Jurkat, Clone E6-1 (cell line): ENCODE results near the gene NOS1AP.
A peak's percentile ranks its signal among the peaks of the same experiment; 100 is the strongest.
"Not testable (repeated sequence)": the region's sequence is repeated elsewhere in the genome, so short reads cannot be mapped to it uniquely, and the experiment has no call there.

Experiments
- DNase-seq: peaks from one replicate; pipeline ENCODE4 v3.0.0-alpha.2; 2011; ENCODE audit warnings: low read depth, low spot score
- H3K4me3 ChIP-seq: 2 replicates; pipeline ENCODE4 v1.5.1; 2011; ENCODE audit warnings: mild to moderate bottlenecking, low read length, control low read depth, moderate library complexity

The NOS1AP gene

DNA sequence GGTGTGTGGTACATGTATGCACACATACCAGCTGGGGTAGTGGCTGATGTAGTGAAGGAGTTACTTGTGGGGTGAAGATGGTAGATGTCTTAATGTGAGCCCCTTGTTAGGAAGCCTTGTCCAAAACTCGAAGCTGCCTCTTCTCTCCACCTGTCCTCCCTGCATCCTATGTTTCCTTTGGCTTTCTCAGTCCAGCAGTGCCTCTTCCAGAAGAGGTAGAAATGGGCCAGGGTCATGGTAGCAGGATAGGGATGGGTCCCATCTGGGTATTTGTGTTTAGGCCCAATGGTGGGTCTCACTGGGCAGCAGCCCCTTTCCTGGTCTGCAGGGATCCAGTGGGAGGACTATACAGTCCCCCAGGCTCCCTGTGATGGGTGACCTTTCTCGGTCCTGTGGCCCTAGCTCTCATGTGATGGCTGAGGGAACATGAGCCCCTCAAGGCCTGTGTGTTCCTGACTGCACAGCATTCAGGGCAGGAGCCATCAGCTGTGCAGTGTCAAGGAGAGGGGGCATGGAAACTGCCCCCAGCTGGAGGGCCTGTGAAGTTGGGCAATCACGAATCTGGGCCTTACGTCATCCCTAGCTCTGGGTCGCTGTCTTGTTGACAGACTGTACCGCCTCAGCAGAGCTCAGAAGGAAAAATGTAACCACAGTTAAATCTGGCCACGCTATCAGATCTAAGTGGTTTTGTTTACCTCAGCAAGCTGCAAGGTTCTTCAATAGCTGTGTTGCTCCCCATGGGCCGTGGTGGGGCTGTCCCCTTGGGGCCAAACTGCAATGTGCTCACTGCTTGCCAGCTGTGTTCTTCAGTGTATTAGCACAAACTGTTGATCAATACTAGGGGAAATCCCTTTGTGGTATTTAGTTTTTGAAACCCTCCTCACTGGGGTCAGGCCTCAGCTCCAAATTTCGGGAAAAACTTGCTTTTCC lies 82.7 kb downstream of the NOS1AP start:
- DNase-seq, result peak; percentile 17
- H3K4me3 ChIP-seq, result no peak overlapping the region

DNA sequence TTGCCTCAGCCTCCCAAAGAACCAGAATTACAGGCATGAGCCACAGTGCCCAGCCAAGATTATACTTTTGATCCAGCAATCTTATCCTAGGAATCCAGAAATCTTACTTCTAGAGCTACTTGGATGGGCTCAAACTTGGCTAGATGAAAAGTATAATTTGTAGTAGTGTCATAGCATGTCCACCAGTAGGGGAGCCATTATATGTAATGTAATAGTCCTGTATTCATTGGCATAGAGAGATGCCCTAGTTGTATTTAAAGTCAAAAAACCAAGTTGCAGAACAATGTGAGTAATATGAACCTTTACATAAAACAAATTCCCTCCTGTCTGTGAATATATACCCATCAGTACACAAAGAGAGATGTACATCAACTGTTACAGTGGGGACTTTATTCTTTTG lies 83.9 kb downstream of the NOS1AP start:
- no peak for DNase-seq
- H3K4me3 ChIP-seq, result no peak overlapping the region

DNA sequence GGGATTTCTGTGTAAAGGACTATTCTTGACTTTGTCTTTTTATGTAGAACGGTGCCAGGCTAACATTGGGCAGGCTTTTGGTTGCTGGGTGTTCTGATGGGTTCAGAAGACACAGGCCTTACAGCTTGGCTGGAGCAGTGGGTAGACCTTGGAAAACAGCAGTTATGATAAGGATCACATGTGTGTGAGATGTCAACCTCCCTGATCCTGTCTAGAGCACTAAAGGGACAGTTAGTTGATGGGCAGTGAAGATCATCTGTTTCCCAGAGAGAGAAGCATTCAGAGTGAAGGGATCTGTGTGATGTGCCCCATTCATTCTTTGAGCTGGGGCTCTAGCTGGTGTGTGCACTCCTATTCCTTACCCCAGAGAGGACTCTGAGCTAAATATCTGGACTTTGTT lies 88.0 kb downstream of the NOS1AP start:
- no peak overlapping the region for H3K4me3 ChIP-seq
- no peak for DNase-seq

DNA sequence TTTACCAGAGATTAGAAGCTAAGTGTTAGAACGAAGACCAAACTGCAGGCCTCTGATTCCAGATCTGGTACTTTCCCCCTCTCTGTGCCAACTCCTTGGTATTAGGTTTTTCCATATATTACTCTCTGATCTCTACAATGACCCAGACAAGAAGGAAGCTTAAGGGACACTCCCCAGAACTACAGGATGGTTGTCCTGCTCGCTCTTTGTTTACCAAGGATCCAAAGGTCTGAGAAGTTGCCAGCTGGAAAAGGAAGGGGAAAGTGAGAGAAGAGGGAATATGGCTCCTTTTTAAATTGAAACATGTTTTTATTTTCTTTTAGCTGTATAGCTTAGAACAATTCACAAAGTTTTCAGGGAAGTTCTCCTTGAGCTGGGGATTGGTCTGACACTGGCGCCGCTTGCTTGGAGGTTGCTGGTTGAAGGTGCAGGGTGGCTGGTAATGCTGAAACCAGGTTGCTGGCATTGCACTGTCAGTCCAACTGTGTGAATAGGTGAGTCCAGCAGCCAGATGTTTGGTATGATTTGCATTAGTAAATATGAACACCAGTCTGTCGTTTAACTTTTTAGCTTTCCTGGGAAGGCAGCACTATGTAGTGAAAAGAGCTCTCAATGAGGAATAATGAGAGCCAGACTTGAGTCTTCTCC lies 89.3 kb downstream of the NOS1AP start:
- H3K4me3 ChIP-seq, result no peak overlapping the region
- DNase-seq, result no peak

DNA sequence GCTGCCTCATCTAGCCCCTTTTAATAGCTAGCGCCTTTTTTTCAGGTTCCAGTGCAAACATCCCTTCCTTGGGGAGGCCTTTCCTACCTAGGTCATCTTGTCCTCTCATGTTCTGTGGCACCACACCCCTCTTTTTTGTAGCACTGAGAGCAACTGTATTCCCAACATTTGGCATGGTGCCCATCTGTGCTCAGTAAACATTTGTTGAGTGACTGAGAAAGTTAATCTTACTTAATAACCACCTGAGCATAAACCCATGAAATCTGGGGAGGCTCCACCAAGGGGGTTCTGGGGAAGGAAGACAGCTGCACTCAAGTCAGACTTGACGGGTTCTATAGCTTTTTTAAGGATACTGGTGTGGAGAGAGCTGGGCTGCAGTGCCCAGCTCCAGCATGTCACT lies 90.0 kb downstream of the NOS1AP start:
- H3K4me3 ChIP-seq, result no peak overlapping the region
- DNase-seq, result no peak

DNA sequence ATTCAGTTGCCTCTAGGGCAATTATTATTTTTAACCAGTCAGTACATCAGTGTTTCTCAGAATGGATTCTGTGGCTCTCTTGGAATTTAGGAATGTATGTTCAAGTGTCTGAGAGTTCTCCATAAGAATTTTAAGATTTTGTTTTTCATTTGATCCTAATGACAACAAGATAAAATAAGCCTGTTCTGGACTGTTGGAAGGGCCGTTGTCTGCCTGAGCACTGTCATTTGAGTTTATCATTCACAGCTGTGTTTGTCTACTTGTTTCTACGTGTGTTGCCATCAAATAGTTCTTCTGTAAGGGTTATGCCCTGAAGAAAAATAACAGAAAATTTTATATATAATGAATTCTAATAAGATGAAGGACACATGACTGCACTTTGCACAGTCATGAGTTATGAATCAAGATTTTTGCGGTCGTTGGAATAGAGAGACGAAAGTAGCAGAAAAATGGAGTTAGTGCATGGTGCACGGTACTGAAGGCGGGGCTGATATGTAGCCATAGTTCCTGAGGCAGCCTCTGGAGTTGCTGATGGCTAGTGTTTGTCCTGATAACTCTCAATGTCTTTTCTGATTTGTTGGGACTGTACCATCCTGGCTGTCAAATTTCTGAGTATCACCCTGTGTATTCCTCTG lies 92.5 kb downstream of the NOS1AP start:
- H3K4me3 ChIP-seq, result no peak overlapping the region
- DNase-seq, result no peak

DNA sequence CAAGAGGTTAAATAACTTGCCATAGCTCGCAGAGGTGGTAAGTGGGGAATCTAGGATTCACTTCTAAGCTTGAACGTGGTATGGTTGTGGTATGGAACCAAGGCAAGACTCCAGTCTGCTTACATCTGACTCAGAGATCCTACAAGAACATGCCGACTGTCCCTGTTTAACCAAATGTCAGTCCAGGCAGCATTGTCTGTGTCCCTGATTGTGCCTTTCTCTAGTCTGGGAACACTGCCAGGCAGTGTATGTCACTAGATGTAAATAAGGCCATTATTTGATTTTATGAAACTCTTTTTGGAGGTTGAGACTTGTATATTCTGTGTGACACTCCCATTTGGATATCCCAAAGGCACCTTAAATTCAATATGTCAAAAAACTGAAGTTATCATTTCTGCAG lies 96.0 kb downstream of the NOS1AP start:
- no peak overlapping the region for H3K4me3 ChIP-seq
- DNase-seq, result no peak

DNA sequence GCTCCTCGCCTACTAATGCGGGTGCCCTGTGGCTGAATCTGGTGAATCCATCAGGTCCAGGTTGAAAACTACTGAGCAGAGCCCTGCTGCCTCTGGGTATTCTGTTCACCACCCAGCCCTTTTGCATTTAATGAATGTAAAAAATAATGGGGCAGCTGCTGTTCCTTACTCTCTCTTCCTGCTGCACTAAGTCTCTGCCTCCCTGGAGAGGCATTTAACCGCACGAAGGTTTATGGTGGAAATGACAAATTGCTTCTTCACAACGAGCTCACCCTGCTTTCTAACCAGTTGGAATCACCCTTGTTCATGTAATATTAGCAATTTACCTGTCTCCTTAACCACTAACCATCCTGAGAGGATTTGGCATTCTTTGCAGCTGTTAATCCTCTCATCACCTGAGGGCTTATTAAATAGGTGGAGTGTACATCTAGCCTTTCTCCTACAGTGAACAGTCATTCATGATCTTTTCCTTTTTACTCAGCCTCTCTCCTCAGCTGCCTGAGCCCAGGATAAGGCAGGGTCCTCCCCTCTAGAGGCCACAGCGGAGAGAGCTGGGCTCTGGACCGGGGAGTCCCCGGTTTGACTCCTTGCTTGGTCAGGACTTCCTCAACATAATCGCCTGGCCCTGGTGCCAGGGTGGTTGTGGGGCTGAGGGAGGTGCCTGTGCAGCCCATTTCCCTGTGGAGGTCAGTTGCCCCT lies 97.6 kb downstream of the NOS1AP start:
- no peak for DNase-seq
- no peak overlapping the region for H3K4me3 ChIP-seq

DNA sequence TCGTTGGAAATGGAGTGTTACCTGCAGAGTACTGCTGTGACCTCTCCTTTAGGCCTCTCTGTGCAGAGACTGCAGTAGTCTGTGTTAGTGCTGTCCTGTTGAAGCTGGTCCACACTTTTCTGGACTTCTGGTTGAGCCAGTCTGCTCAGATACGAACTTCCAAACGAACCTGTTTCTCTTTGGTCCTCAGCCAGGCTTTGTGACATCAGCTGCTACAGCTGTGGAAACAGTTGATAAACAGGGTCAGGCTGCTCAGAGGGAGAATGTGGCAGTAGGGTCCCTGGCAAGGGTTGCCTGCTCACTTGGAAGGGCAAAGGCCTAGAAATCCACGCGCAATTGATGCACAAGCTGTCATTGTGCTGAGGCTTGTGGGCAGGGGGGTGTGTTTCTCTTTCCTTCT lies 98.8 kb downstream of the NOS1AP start:
- no peak overlapping the region for H3K4me3 ChIP-seq
- no peak for DNase-seq

DNA sequence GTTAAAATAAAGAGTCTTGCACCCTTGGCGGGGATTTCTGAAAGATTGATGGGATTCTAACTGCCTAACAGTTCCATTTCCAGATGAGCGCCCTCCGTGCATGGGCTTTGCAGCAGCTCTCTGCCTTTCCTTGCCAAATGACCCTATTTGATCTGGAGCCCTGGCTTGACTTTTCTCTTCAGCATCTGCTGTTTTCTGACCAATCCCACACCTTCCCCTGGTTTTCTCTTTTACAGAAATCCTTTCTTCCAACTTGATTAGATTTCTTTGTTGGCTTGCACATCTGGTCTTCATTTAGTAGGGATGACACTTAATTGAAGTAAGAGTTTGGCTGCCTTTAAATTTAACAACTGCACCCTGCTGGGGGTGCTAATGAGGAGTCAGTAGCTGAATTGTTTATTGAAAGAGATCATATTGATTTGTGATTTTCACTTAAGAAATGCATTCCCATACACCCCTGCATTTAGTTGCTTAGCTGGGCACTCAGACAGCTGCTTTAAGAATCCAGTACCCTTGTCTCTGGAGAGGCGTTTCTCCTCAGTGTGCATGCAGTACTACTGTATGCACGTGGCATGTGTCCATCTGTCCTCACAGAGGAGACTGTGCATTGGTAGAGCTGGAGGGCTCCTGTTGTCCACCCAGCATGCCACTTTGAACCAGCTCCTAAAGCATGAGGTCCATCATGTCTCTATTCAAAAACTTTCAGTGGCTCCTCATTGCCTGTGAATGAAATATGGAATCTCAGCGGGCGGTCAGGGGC lies 99.7 kb downstream of the NOS1AP start:
- H3K4me3 ChIP-seq, result no peak overlapping the region

DNA sequence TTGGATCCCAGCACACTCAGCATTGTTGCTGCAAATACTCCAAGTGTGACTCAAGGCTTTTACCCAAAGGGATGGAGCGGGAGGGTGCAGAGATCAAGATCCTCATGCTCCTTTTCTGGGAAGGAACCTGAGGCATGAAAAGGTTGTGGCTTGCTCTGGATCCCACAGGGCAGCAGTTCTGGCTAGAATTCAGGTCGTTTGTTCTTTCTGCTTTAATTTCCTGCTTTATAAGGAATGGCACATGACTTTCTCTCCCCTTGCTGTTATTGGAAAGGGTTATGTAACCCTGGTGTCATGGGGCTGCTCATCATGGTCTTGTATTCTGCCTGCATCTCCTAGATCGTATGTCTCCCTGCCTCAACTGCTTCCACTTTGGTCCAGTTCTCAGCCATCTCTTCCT lies 101.6 kb downstream of the NOS1AP start:
- H3K4me3 ChIP-seq, result no peak overlapping the region
- DNase-seq, result no peak

More for the DNA sequence above, 99.7 kb downstream of the NOS1AP start:
- no peak for DNase-seq

DNA sequence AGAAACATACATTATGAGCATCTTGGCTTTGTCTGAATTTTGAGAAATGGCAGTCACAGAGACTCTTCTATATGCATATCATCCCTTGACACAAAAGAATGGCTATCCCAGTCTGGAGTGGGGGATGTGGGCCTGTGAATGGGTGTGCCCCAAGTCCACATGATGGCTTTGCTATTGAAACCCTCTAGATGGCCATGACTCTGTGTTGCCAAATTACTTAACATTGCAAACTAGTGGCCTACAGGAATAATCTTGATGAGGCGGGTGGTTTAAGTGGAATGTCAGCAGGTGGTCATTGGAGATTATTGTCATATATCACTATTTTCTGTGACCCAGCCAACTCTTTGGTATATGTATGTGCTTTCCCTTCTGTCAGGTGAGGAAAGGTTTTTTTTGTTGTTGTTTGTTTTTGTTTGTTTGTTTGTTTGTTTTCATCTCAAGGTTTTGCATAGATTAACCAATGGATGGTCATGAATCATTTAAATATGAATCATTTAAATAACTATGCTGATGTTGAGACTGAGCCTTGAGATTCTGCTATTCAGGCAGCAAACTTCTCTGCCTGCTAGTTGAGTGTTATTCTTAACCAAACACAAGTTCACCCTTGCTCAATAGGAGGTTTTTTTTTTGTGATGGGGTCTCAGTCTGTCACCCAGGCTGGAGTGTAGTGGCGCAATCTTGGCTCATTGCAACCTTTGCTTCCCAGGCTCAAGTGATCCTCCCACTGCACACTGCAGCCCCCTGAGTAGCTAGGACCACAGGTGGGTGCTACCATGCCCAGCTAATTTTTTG lies 103.0 kb downstream of the NOS1AP start:
- no peak for DNase-seq
- no peak overlapping the region for H3K4me3 ChIP-seq

DNA sequence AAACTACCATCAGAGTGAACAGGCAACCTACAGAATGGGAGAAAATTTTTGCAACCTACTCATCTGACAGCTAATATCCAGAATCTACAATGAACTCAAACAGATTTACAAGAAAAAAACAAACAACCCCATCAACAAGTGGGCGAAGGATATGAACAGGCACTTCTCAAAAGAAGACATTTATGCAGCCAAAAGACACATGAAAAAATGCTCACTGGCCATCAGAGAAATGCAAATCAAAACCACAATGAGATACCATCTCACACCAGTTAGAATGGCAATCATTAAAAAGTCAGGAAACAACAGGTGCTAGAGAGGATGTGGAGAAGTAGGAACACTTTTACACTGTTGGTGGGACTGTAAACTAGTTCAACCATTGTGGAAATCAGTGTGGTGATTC lies 104.1 kb downstream of the NOS1AP start:
- not testable (repeated sequence) for H3K4me3 ChIP-seq, DNase-seq

DNA sequence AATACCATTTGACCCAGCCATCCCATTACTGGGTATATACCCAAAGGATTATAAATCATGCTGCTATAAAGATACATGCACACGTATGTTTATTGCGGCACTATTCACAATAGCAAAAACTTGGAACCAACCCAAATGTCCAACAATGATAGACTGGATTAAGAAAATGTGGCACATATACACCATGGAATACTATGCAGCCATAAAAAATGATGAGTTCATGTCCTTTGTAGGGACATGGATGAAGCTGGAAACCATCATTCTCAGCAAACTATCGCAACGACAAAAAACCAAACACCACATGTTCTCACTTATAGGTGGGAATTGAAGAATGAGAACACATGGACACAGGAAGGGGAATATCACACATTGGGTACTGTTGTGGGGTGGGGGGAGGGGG lies 104.5 kb downstream of the NOS1AP start:
- H3K4me3 ChIP-seq, DNase-seq: not testable (repeated sequence)

DNA sequence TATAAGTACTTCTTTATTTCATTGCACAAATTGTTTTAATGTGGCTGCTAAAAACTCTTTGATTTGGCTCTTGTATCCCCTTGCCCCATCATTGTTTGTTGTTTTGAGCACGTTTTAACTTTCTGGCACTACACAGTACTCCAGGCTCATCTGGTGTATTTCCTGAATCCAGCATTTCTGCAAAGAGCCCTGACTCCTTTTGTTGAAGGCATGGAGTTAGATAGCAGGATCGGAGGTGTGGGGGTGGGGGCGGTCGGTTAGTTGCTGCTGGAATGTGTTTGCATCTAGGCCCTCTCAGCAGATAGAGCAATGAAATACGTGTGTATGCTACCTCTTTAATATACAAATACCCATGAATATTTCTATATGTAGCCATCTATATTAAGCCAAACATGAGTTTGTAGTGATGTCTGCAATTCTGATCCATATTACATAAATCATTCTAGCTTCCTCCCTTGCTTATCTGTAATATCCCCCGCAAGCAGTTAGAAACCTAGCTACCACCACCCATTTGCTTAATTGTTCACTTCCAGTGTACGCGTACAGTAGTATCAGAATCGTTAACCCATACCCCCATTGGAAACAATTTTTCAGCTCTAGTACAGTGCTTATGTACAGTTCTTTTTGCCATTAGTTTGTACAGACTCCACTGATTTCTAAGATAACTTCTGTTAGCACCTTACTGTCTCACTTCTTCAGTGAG lies 106.0 kb downstream of the NOS1AP start:
- DNase-seq, result no peak
- no peak overlapping the region for H3K4me3 ChIP-seq

DNA sequence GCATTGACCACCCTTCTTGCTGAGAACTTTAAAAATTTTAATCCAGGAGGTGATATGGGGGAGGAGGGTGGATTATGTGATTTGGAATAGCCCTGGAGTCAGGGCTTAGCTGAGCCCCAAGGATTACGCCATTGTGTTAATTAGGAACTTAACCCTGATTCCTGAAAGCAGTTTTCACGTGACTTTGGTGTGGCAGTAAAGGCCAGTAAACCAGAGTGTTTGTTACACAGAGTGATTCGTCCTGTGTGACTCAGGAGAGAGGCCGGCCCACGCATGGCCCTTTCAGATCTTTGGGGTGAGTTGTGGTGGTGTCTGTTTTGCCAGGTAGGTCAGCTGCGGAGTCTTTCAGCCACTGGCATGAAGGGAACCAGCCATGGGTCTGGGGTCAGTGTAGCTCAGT lies 107.6 kb downstream of the NOS1AP start:
- DNase-seq, result no peak
- no peak overlapping the region for H3K4me3 ChIP-seq

DNA sequence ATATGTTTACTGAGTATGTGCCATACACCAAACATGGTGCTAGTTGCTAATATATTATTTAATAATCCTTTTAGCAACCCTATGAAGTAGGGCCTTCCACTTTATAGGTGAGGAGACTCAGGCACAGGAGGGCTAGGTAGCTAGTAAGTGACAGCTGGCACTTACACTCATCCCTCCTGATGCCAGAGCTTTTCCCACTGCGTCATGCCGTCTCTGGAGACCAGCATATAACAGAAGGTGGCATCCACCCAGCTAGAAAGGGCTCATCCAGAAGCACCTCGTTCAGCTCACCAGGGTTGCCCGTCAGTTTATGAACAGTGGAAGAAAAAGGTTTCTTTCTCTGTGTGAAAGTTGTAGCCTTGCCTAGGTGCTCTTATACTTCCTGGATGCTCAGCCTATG lies 108.9 kb downstream of the NOS1AP start:
- no peak overlapping the region for H3K4me3 ChIP-seq
- DNase-seq, result no peak

DNA sequence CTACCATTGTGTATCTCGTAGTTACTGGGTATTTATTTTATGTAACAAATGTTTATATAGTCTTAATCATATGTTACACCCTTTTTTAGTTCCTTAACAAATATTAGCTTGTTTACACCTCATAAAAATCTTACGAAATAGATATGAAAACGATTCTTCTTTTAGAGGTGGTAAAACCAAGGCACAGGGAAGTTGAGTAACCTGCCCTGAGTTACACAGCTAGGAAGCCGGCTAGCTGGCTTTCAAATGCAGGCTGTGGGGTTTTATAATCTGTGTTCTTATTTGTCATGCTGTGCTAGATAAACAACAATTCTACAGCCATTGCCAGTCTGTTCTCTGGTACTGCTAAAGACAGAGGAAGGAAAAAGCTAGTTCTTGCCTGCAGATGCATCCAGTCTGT lies 109.6 kb downstream of the NOS1AP start:
- H3K4me3 ChIP-seq, result no peak overlapping the region
- no peak for DNase-seq
